Activated B cell treated with CpG ODN at 0.5 μM for 24 hours (primary cell): ENCODE measurements around the gene TDRD12. TPM values are rescaled to one million over a fixed set of nuclear protein-coding genes. Genes with fewer than 3 reads are reported as not detected.

Experiments
- ATAC-seq: fragments of 200-7000 bp; cut with Tn5 transposase; one replicate; pipeline ENCODE4 v1.10.0; 2021; ENCODE audit warnings: low read depth, mild to moderate bottlenecking, moderate library complexity
- CTCF ChIA-PET: fragments of 350-600 bp; sonication (Branson Sonifier 250); formaldehyde crosslinking; loops from one replicate; lab custom pipeline; 2021; ENCODE audit warnings: antibody characterized with exemption; lab: Charles Lee
- POLR2A ChIA-PET: fragments of 350-600 bp; sonication (Branson Sonifier 250); formaldehyde crosslinking; loops from one replicate; lab custom pipeline; 2021; ENCODE audit warnings: antibody characterized with exemption; lab: Charles Lee
- DNase-seq: peaks from one replicate; pipeline ENCODE4 v3.0.0; 2022
- H3K27ac Mint-ChIP-seq: one replicate; pipeline ENCODE4 v1.8.0; 2020; ENCODE audit warnings: mixed read lengths
- H3K27me3 Mint-ChIP-seq: one replicate; pipeline ENCODE4 v1.8.0; 2021; ENCODE audit warnings: mixed read lengths
- H3K36me3 Mint-ChIP-seq: one replicate; pipeline ENCODE4 v1.8.0; 2021; ENCODE audit warnings: low read depth, mixed read lengths
- H3K4me1 Mint-ChIP-seq: one replicate; pipeline ENCODE4 v1.8.0; 2021; ENCODE audit warnings: mixed read lengths
- H3K4me3 Mint-ChIP-seq: one replicate; pipeline ENCODE4 v1.8.0; 2020; ENCODE audit warnings: mild to moderate bottlenecking, mixed read lengths
- H3K9me3 Mint-ChIP-seq: one replicate; pipeline ENCODE4 v1.8.0; 2020; ENCODE audit warnings: mixed read lengths
- intact Hi-C: fragments of 100-400 bp; cut with micrococcal nuclease; formaldehyde crosslinking; loops from one replicate; pipeline ENCODE4 v1.15.1; 2024
- total RNA-seq: library from RNA; stranded (reverse); gene quantifications from 2 replicates; pipeline ENCODE4 v1.2.3, GENCODE V29; 2022
- TF ChIP-seq, protein P1 (sequence below): fragments of 200-600 bp; IDR thresholded peaks from one replicate; pipeline ENCODE4 v1.8.0; 2022; ENCODE audit warnings: antibody characterized with exemption, mild to moderate bottlenecking

The TDRD12 gene
- total RNA-seq, 1 donor from 2014 or later = 1.2 TPM

DNA sequence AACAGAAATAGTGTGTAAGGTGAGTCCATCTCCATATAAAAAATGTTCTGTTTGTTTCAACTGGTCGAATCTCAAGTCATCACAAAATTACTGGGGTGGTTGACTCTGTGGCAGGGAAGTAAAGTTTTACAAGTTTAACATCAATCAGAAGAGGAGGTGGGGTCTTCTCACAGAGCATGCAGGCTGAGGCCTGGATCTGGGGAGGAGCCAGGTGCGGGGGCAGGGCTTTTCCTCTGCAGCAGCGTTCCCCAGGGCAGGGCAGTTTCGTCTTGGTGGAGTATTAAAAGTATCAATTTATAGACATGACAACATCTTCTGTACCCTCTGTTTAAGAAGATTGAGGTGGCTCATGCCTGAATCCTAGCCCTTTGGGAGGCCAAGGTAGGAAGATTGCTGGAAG, 81.2 kb downstream of the TDRD12 start:
- ATAC-seq (no peak), DNase-seq (no peak)
- H3K4me1 Mint-ChIP-seq = no peaks in the 10 kb centered on the region
- intact Hi-C loops = no loop called here
- POLR2A ChIA-PET = no interaction called here
- no peak overlapping the region for H3K27ac Mint-ChIP-seq
- peaks cover 7% of the 10 kb centered on the region for H3K27me3 Mint-ChIP-seq
- H3K9me3 Mint-ChIP-seq = no peaks in the 10 kb centered on the region
- H3K4me3 Mint-ChIP-seq = no peak overlapping the region
- H3K36me3 Mint-ChIP-seq = no peaks in the 10 kb centered on the region
- TF ChIP-seq, protein P1, sequence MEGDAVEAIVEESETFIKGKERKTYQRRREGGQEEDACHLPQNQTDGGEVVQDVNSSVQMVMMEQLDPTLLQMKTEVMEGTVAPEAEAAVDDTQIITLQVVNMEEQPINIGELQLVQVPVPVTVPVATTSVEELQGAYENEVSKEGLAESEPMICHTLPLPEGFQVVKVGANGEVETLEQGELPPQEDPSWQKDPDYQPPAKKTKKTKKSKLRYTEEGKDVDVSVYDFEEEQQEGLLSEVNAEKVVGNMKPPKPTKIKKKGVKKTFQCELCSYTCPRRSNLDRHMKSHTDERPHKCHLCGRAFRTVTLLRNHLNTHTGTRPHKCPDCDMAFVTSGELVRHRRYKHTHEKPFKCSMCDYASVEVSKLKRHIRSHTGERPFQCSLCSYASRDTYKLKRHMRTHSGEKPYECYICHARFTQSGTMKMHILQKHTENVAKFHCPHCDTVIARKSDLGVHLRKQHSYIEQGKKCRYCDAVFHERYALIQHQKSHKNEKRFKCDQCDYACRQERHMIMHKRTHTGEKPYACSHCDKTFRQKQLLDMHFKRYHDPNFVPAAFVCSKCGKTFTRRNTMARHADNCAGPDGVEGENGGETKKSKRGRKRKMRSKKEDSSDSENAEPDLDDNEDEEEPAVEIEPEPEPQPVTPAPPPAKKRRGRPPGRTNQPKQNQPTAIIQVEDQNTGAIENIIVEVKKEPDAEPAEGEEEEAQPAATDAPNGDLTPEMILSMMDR = no peak
- CTCF ChIA-PET = no interaction called here

- no peak overlapping the region for H3K4me3 Mint-ChIP-seq
- no peaks in the 10 kb centered on the region for H3K36me3 Mint-ChIP-seq
- DNase-seq = no peak
- no peaks in the 10 kb centered on the region for H3K9me3 Mint-ChIP-seq
- H3K27me3 Mint-ChIP-seq = peaks cover 5% of the 10 kb centered on the region
- TF ChIP-seq, protein P1 = no peak
- H3K27ac Mint-ChIP-seq = no peak overlapping the region
- POLR2A ChIA-PET = no interaction called here
- no peaks in the 10 kb centered on the region for H3K4me1 Mint-ChIP-seq
- ATAC-seq = no peak
- CTCF ChIA-PET = no interaction called here
- intact Hi-C loops = no loop called here
These were observed 83.3 kb downstream of the TDRD12 start for GRCh38 chr19:32802840-32803239.

GRCh38 chr19:32808236-32808635, 88.7 kb downstream of the TDRD12 start:
- Mint-ChIP-seq H3K27ac (no peak overlapping the region), H3K36me3 (no peaks in the 10 kb centered on the region), H3K27me3 (peaks cover 6% of the 10 kb centered on the region), H3K4me3 (no peak overlapping the region), H3K4me1 (no peaks in the 10 kb centered on the region), H3K9me3 (no peaks in the 10 kb centered on the region)
- ChIA-PET CTCF (no interaction called here), POLR2A (no interaction called here)
- intact Hi-C loops = no loop called here
- TF ChIP-seq, protein P1 = no peak
- no peak for DNase-seq
- ATAC-seq = no peak

DNA sequence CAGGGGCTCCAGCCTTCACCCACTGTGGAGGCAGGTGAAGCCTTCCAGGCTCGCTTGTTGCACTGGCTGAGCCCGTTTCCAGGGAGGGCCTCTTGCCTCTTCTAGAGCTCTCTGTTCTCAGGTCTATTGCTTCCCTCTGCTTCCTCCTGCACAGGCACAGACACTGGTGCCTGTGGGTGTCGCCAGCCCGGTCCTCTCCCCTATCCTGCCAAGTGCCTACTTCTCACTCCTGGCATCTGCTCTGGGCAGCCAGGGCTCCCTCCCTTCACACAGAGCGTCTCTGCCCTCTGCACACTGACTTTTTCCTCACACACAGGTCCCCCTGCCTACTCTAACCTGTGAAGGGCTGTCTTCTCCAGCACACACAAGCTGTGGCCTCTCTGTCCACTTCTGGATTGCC, 89.7 kb downstream of the TDRD12 start:
- Mint-ChIP-seq H3K9me3 (no peaks in the 10 kb centered on the region), H3K36me3 (no peaks in the 10 kb centered on the region), H3K27me3 (peaks cover 9% of the 10 kb centered on the region), H3K27ac (no peak overlapping the region), H3K4me1 (no peaks in the 10 kb centered on the region), H3K4me3 (no peak overlapping the region)
- intact Hi-C loops = no loop called here
- TF ChIP-seq, protein P1 = no peak
- ChIA-PET CTCF (no interaction called here), POLR2A (no interaction called here)
- no peak for ATAC-seq
- no peak for DNase-seq

DNA sequence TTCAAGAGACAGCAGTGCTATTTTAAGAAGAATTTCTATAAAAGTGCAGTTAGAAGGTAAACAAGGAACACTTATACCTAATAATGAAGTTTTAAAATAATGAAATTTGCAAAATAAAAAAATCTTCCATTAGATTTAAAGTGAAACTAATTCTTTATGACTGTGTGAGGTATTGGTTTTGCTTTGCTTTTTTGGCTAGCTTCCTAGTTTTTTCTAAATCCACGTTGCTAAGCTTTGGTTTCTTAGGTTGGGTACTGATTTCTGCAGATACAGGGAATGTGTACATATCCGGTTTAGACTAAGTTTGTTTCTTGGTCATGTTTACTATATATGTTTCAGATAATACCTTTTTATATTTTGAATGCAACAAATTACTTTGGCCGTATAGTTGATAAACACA, 90.2 kb downstream of the TDRD12 start:
- ChIA-PET CTCF (no interaction called here), POLR2A (no interaction called here)
- no peaks in the 10 kb centered on the region for H3K4me1 Mint-ChIP-seq
- TF ChIP-seq, protein P1 = no peak
- peaks cover 9% of the 10 kb centered on the region for H3K27me3 Mint-ChIP-seq
- no peak overlapping the region for H3K27ac Mint-ChIP-seq
- ATAC-seq (no peak), DNase-seq (no peak)
- H3K36me3 Mint-ChIP-seq = no peaks in the 10 kb centered on the region
- H3K4me3 Mint-ChIP-seq = no peak overlapping the region
- H3K9me3 Mint-ChIP-seq = no peaks in the 10 kb centered on the region
- intact Hi-C loops = no loop called here
